OCI-LY1 (cell line): ENCODE results near the gene PTPRN2.

Experiments used
- CTCF ChIP-seq: fragments of 200-600 bp; sonication (generic), shearing (Covaris generic); IDR thresholded peaks from 2 replicates; pipeline ENCODE4 v1.5.1; 2017; ENCODE audit warnings: mild to moderate bottlenecking, antibody characterized with exemption, low read length, moderate library complexity, mixed read lengths
- EZH2 ChIP-seq: fragments of 200-600 bp; sonication (generic), shearing (Covaris generic); IDR thresholded peaks from 2 replicates; pipeline ENCODE4 v1.8.0; 2017; ENCODE audit warnings: borderline replicate concordance, mixed run types, mild to moderate bottlenecking, antibody characterized with exemption, low read length, moderate library complexity, mixed read lengths

DNA sequence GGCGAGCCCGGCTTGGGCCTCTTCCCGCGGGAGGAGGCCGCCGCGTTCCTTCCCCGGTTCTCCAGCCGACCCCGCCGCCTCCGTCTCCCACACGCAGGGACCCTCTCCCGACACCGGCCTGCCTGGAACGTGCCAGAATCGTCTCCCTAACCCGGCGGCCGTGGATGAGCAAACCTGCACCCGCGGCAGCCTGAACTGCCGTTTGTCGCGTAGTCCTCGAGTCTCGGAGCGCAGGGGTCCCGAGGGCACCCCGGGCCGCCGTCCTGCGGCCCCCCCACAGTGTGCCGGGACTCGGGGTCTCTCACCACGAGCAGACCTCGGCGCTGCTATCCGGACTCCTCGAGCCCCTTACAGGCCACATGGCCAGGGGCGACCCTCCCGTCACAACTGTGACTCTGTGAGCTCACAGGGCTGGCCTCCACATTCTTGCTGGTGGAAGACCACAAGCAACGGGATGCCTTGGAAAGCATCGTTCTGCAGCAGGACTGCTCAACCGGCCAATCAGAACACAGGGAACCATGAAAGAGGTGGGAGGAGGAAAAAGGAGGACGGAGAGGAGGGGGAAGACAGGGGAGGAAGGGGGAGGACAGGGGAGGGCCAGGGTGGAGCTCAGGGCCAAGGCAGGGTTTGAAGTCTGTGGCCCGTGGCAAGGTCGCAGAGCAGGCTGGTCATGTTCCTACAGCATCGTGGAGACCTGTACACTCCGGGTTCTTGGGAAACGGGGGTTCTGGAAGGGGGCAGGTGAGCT is 973.9 kb downstream of the PTPRN2 start:
- no peak for TF ChIP-seq CTCF
- no peak for TF ChIP-seq EZH2
